GM18909 (cell line): ENCODE results near the gene ARAF.

ENCODE experiments used
- ATAC-seq: cut with Tn5 transposase; IDR thresholded peaks from one replicate; pipeline ENCODE4 v1.9.1; 2021; ENCODE audit warnings: mild to moderate bottlenecking; ENCODE audit not compliant: unreplicated experiment, poor library complexity

The ARAF gene

GRCh38 chrX:47563801-47564315 lies 2.9 kb downstream of the ARAF start:
- no peak for ATAC-seq

GRCh38 chrX:47564438-47565085 lies 3.6 kb downstream of the ARAF start:
- no peak for ATAC-seq

- no peak for ATAC-seq
These were observed 5.8 kb downstream of the ARAF start for GRCh38 chrX:47566841-47567240.

- no peak for ATAC-seq
These were observed 7.8 kb downstream of the ARAF start for GRCh38 chrX:47568656-47569295.

GRCh38 chrX:47570794-47571193 lies 9.8 kb downstream of the ARAF start:
- no peak for ATAC-seq

- no peak for ATAC-seq
These were observed 10.2 kb downstream of the ARAF start for GRCh38 chrX:47571215-47571614.

- no peak for ATAC-seq
These were observed 10.9 kb downstream of the ARAF start for GRCh38 chrX:47571896-47572295.

GRCh38 chrX:47572773-47573340 lies 11.9 kb downstream of the ARAF start:
- ATAC-seq: no peak

- ATAC-seq: no peak
These were observed 12.5 kb downstream of the ARAF start for GRCh38 chrX:47573341-47574075.

GRCh38 chrX:47574076-47574546 lies 13.1 kb downstream of the ARAF start:
- ATAC-seq: no peak

GRCh38 chrX:47574547-47575301 lies 13.7 kb downstream of the ARAF start:
- no peak for ATAC-seq

GRCh38 chrX:47576021-47576898 lies 15.3 kb downstream of the ARAF start:
- no peak for ATAC-seq

GRCh38 chrX:47577424-47577823 lies 16.4 kb downstream of the ARAF start:
- ATAC-seq: no peak

GRCh38 chrX:47577901-47578300 lies 16.9 kb downstream of the ARAF start:
- ATAC-seq: no peak

GRCh38 chrX:47578692-47579091 lies 17.7 kb downstream of the ARAF start:
- ATAC-seq: no peak

- ATAC-seq: no peak
These were observed 18.5 kb downstream of the ARAF start for GRCh38 chrX:47579537-47579936.

GRCh38 chrX:47581731-47582647 lies 21.0 kb downstream of the ARAF start, which contains the start of gene TIMP1:
Gene TIMP1, plus strand, starts transcription at chrX:47582436. Its CDS starts 980 bp downstream, at chrX:47583416.
- peak; percentile 85 for ATAC-seq

GRCh38 chrX:47583240-47583861 lies 22.3 kb downstream of the ARAF start:
- no peak for ATAC-seq
